Testis (tissue), 2 donors: ENCODE measurements around the gene SEMA6D.

Experiments
- CTCF ChIP-seq, 3 experiments: fragments of 450-650 bp in 2 of 3; fragments of 200-600 bp in 1 of 3; sonication (generic) in 1 of 3; IDR thresholded peaks; one replicate each; pipeline ENCODE4 v1.5.1; 2016 to 2019; ENCODE audit warnings: antibody characterized with exemption in 3 of 3, mild to moderate bottlenecking in 2 of 3, moderate library complexity in 1 of 3
- POLR2A ChIP-seq: fragments of 450-650 bp; IDR thresholded peaks from one replicate; pipeline ENCODE4 v1.6.1; 2017; ENCODE audit warnings: antibody characterized with exemption, mild to moderate bottlenecking, moderate library complexity

- TF ChIP-seq CTCF (IDR thresholded peaks at IDR 0.05) (no peak), POLR2A (no peak)
These were observed 64.2 kb downstream of the SEMA6D start for GRCh38 chr15:47781527-47781926.
